Superior temporal gyrus (tissue), 1 donor: ENCODE measurements around the gene PLEKHH3.
"Not testable (repeated sequence)": the region's sequence is repeated elsewhere in the genome, so short reads cannot be mapped to it uniquely, and the experiment has no call there.

Source experiments
- DNase-seq: peaks from one replicate; pipeline ENCODE4 v3.0.0-alpha.2; 2016; ENCODE audit errors: extremely low spot score

The PLEKHH3 gene

DNA sequence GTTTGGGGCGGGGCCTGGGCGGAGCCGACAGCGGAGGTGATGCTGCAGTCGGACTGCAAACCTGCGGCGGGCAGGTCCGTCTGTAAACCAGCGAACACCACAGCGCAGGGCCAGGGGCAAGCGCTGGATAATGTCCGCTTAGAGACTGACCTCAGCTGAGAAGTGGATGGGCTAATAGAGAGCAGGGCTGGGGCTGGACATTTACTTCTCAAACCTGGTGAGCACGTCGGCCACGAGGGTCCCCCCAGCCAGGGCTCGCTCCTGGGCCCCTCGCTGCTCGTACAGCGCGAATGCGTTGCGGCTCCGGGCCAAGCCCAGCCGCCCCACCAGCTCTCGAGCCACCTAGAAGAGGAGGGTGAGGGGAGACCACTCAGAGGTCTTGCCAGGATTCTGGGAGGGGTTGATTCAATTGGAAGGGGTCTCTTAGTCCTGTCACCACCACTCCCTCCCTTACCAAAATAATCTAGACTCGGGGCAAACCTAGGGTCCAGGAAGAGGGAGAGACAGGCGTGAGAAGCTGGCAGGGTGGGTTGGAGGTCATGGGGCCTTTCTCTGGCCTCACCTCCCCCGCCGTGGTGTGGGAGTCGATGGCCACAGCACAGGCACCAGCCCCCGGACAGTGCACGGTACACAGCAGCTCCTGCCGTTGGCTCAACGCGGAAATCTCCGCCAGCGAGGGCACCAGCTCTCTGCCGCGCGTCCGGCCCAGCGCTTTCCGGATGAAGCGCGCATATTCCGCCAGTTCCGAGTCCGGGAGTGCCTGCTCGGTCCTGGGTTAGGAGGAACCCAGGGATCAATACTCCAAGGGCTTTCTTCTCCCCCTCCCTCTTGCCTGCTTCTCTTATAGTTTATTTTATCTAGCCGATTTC is 5.8 kb downstream of the PLEKHH3 start:
- DNase-seq: no peak

DNA sequence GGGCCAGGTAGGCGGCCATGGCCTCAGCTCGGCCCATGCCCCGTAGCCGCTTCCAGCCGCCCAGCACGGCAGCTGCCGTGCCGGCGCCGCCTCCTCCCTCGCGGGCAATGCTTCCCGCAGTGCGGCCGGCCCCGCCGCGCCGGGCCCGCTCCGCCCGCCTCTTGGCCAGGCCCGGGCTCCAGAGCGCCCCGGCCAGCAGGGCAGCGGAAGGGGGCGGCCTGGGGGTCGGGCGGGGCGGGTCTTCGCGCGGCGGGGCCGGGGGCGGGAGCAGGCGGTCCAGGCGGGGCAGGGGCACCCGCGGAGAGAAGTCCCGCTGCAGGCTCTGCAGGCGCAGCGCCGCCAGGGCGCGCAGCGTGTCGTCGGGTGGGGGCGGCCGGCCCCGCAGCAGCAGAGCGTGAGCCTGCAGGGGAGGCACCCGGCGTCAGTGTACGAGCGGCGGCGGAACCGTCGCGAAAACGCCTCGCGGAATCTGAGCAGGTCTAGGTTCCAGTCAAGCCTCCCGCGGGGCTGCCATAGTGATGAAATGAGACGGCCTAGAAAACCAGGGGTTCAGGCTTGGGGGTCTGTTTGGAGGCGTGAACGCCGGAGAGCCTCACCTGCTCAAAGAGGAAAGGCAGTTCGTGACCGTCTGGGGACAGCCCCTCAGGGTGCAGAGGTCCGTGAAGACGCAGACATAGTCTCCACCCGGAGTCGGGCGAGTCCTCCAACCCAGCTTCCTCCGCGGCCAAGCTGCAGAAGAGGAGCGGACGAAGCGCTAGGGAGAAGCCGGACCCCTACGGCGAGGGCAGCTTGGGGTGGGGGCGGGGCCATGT is 6.6 kb downstream of the PLEKHH3 start:
- DNase-seq: no peak

DNA sequence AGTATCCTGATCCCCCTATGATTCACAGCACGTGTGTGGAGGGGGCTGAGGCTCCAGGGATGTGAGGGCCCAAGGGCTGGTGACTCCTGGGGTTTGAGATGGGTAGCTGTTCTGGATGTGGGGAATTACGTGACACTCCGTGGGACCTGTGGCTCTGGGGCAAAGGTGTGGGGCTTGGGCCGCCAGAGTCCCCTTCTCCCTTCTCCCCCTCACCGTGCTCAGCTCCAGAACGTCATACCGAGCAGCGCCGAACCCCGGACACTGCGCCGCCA is 7.2 kb downstream of the PLEKHH3 start:
- DNase-seq: no peak

DNA sequence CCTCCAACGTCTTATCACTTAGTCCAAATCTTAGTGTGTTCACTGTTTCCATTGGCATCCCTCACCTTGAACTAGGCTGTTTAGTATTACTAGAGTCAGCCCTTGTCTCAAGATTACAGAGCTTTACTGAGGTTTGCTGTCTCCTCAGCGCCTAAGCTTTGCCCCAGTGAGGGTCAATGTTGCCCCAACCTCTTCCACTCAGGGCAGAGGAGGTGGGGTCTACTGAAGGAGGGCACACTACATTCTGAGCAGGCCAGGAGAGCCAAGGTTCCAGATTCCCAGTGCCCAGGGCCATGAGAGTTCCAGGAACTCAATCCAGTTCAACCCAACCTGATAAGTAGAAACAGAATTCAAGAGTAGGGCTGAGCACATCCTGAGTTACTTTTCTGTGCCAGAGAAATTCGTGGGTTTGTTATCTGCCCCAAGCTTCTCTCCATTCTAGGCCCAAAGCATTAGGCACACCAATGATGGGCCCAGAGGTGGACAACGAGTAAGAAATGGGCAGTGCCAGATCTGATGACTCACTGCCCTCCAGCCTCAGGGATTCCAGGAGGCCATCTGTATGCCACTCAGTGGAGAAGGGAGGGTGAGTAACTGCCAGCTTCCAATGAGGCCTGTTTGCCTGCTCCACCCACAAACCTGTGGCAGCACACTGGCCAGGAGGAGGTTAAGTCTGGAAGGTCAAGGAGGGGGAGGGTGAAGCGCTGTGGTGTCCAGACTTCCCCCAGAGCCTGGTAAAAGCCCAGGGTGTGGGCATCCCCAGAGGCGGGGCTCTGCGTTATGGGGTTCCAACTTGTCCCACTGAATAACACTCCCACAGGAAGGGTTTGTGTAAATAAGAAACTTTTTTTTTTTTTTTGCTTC is 9.5 kb downstream of the PLEKHH3 start:
- no peak for DNase-seq

DNA sequence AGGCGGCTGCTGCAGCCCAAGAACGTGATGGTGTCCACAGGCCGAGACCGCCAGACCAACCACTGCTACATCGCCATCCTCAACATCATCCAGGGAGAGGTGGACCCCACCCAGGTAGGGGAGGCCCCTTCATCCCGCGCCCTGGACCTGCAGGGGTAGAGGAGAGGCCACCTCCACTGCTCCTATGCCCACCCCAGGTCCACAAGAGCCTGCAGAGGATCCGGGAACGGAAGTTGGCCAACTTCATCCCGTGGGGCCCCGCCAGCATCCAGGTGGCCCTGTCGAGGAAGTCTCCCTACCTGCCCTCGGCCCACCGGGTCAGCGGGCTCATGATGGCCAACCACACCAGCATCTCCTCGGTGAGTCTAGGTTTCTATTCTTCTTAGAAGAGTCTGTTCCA is 10.7 kb downstream of the PLEKHH3 start:
- DNase-seq: not testable (repeated sequence)

GRCh38 chr17:42665581-42666001 is 11.2 kb downstream of the PLEKHH3 start:
- DNase-seq: no peak

- DNase-seq: no peak
These were observed 16.0 kb downstream of the PLEKHH3 start for GRCh38 chr17:42660692-42661345.

GRCh38 chr17:42659932-42660274 is 16.9 kb downstream of the PLEKHH3 start:
- DNase-seq: not testable (repeated sequence)

DNA sequence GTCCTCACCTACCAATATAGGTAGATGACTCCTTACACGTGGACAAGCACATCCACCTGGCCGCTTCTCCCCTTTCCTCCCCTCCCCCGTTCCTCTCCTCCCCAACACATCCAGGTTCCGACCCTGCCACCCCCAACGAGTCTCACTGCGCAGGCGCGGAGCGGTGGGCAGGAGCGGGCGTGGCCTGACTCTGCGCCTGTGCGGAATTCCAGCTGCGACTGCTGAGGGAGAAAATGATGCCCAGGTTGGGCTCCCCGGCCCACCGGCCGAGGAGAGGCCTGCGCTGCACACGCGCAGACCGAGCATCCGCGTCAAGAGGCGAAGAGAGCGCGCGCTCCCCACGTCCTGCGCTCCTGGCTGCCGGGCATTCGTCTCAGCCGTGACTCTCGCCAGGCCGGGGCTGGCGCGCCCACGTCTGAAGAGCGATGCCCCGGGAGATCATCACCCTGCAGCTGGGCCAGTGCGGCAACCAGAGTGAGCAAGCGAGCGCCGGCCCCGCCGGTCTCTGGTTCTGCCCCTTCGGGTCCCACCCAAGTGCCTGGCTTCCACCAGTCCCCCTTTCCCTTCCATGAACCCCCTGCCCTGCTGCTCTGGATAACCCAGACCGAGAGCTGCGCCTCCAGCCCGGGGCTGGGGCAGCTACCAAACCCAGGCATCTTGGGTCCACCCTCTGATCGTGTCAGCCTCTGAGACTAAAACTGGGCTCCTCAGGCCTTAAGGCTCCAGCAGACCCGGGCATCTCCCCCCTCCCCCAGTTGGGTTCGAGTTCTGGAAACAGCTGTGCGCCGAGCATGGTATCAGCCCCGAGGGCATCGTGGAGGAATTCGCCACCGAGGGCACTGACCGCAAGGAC is 17.5 kb downstream of the PLEKHH3 start, which contains the start of gene TUBG2:
TSS of gene TUBG2 (plus strand) at position 206 of the 853 bp plus-strand sequence. CDS start at position 426, 220 bp downstream.
- peak; percentile 90 for DNase-seq

- no peak for DNase-seq
These were observed 18.8 kb downstream of the PLEKHH3 start for GRCh38 chr17:42657824-42658588.

- DNase-seq: no peak
These were observed 21.3 kb downstream of the PLEKHH3 start for GRCh38 chr17:42655528-42655927.

- peak; percentile 67 for DNase-seq
These were observed 23.3 kb downstream of the PLEKHH3 start for GRCh38 chr17:42653179-42654124.

- DNase-seq: no peak
These were observed 25.4 kb downstream of the PLEKHH3 start for GRCh38 chr17:42651392-42651791.

- DNase-seq: no peak
These were observed 29.0 kb downstream of the PLEKHH3 start for GRCh38 chr17:42647778-42648177.

DNA sequence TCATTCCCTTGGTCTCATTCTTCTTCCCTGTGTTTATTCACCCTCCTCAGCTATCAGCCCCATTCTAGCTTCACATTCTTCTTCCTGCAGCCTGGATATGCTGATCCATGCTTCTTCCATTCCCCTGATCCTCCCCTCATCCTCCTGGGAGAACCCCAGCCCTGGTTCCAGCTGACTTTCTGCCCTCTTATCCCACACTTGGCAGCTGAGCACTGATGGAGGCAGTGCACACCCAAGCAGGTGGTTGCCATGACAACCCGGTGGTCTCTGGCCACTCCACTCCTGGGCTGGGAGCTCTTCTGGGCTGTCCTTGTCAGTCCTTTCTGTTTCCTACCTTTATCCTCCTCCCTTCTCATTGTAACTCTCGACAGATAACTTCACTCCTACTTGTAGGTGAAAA is 34.5 kb downstream of the PLEKHH3 start:
- DNase-seq: no peak

DNA sequence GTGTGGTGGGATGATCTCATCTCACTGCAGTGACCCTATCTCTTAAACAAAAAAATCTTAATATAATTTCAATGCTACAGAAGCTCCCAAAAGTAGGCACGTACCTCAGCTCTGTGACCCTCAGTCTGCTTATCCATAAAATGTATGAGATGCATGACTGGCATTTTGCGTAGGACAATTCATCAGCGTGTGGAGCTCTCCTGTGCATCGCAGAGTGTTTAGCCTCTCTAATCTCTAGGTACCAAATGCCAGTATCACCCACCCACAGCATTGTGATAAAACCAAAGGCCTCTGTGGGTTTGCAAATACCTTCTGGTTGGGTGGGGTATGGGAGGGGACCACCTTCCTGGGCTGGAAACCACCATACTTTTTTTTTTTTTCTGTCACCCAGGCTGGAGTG is 36.7 kb downstream of the PLEKHH3 start:
- DNase-seq: no peak

GRCh38 chr17:42639525-42640113 is 37.2 kb downstream of the PLEKHH3 start:
- DNase-seq: no peak

GRCh38 chr17:42632949-42633444 is 43.8 kb downstream of the PLEKHH3 start:
- DNase-seq: no peak
